RWPE2 (cell line): ENCODE results near the gene GRIP2.

Experiments used
- ATAC-seq: fragments of 200-7000 bp; cut with Tn5 transposase; 3 replicates; pipeline ENCODE4 v1.9.1; 2021; ENCODE audit warnings: low read depth
- DNase-seq: peaks from one replicate; pipeline ENCODE4 v3.0.0-alpha.2; 2020; ENCODE audit warnings: low spot score
- H3K27ac ChIP-seq: fragments of 450-650 bp; 2 replicates; pipeline ENCODE4 v1.5.1; 2017; ENCODE audit warnings: mild to moderate bottlenecking; ENCODE audit not compliant: poor library complexity, severe bottlenecking
- H3K27me3 ChIP-seq: fragments of 250-450 bp; sonication (Bioruptor Pico); 2 replicates; pipeline ENCODE4 v1.5.1; 2021; ENCODE audit warnings: mild to moderate bottlenecking, moderate library complexity; ENCODE audit not compliant: insufficient read depth, poor library complexity, severe bottlenecking
- H3K36me3 ChIP-seq: fragments of 250-450 bp; sonication (Bioruptor Pico); 2 replicates; pipeline ENCODE4 v1.5.1; 2020; ENCODE audit warnings: low read depth, mild to moderate bottlenecking, moderate library complexity
- H3K4me1 ChIP-seq: fragments of 250-450 bp; sonication (Bioruptor Pico); 2 replicates; pipeline ENCODE4 v1.5.1; 2021; ENCODE audit warnings: mild to moderate bottlenecking, moderate library complexity; ENCODE audit not compliant: insufficient read depth, poor library complexity, severe bottlenecking
- H3K4me3 ChIP-seq: fragments of 250-450 bp; sonication (Bioruptor Pico); 2 replicates; pipeline ENCODE4 v1.5.1; 2021; ENCODE audit warnings: mild to moderate bottlenecking, moderate library complexity; ENCODE audit not compliant: severe bottlenecking
- H3K9me3 ChIP-seq: fragments of 250-450 bp; sonication (Bioruptor Pico); 2 replicates; pipeline ENCODE4 v1.5.1; 2021; ENCODE audit warnings: mild to moderate bottlenecking, moderate library complexity; ENCODE audit not compliant: severe bottlenecking
- TF ChIP-seq, protein P1 (sequence below): fragments of 450-650 bp; IDR thresholded peaks from one replicate; pipeline ENCODE4 v1.5.1; 2017; ENCODE audit warnings: mild to moderate bottlenecking, moderate library complexity; ENCODE audit not compliant: poor library complexity, severe bottlenecking

Gene GRIP2

DNA sequence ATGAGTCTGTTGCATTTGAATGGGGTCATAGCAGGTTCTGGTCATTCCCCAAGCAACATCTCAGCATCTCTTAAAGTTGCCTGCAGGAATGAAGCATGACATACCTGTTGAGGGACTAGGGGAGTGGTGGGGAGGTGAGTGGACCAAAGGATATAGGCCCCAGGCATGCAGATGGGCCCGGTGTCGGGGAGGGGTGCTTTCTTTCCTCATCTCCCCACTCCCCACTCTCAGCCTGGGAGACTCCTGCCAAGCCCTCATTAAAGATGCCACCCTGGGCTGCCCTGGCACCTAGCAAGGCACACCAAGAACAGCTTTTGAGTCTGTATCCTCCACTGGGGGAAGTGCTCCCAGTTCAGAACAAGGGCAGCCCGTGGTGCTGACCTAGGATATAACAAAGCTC, 54.2 kb downstream of the GRIP2 start:
- TF ChIP-seq, protein P1, sequence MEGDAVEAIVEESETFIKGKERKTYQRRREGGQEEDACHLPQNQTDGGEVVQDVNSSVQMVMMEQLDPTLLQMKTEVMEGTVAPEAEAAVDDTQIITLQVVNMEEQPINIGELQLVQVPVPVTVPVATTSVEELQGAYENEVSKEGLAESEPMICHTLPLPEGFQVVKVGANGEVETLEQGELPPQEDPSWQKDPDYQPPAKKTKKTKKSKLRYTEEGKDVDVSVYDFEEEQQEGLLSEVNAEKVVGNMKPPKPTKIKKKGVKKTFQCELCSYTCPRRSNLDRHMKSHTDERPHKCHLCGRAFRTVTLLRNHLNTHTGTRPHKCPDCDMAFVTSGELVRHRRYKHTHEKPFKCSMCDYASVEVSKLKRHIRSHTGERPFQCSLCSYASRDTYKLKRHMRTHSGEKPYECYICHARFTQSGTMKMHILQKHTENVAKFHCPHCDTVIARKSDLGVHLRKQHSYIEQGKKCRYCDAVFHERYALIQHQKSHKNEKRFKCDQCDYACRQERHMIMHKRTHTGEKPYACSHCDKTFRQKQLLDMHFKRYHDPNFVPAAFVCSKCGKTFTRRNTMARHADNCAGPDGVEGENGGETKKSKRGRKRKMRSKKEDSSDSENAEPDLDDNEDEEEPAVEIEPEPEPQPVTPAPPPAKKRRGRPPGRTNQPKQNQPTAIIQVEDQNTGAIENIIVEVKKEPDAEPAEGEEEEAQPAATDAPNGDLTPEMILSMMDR: no peak

DNA sequence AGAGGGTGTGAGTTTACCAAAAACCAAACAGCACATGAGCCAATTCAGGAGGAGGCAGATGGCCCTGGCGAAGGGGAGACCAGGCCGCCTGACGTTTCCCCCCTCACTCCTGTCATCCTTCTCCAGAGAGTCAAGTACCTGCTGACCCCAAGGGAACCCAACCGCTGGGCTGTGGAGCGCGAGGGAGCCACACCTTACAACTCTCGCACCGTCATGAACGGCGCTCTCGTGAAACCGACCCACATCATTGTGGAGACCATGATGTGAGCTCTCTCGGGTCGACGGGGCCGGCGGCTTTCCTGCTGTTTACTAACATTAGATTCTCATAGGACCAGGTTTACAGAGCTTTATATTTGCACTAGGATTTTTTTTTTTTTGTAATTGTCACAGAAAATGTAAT, 55.4 kb downstream of the GRIP2 start:
- Histone ChIP-seq H3K36me3 (no peaks in the 10 kb centered on the region), H3K4me3 (no peak overlapping the region), H3K9me3 (no peaks in the 10 kb centered on the region), H3K27me3 (no peaks in the 10 kb centered on the region), H3K4me1 (peaks cover 16% of the 10 kb centered on the region), H3K27ac (no peak overlapping the region)
- DNase-seq (no peak), ATAC-seq (no peak)
- TF ChIP-seq, protein P1: no peak

More for the DNA sequence above, 54.2 kb downstream of the GRIP2 start:
- ATAC-seq (no peak), DNase-seq (no peak)
- no peaks in the 10 kb centered on the region for H3K9me3 ChIP-seq
- H3K4me1 ChIP-seq: peaks cover 21% of the 10 kb centered on the region
- H3K27ac ChIP-seq: no peak overlapping the region
- no peak overlapping the region for H3K4me3 ChIP-seq
- H3K27me3 ChIP-seq: no peaks in the 10 kb centered on the region
- no peaks in the 10 kb centered on the region for H3K36me3 ChIP-seq

DNA sequence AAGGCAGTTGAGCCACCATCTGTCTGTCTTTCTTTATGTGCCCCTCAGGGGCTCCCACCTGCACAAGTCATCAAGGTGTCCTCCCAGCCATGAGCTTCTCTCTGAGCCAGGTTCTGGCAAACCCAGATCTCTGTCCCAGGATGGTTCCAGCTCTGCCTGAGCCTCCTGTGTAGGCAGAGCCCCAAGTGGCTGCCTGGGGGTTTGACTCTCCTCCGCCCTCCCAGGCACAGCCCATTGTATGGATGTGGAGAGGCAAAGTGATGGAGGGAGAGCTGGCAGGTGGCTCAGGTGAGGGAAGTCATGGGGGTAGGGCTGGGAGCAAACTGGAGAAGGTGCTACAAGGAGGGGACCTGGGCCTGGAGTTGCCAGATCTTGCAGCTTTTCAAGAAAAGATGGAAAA, 56.9 kb downstream of the GRIP2 start:
- Histone ChIP-seq H3K27ac (no peak overlapping the region), H3K4me3 (no peak overlapping the region), H3K9me3 (no peaks in the 10 kb centered on the region), H3K27me3 (no peaks in the 10 kb centered on the region), H3K4me1 (peaks cover 3% of the 10 kb centered on the region), H3K36me3 (no peaks in the 10 kb centered on the region)
- TF ChIP-seq, protein P1: no peak
- DNase-seq: no peak
- no peak for ATAC-seq

DNA sequence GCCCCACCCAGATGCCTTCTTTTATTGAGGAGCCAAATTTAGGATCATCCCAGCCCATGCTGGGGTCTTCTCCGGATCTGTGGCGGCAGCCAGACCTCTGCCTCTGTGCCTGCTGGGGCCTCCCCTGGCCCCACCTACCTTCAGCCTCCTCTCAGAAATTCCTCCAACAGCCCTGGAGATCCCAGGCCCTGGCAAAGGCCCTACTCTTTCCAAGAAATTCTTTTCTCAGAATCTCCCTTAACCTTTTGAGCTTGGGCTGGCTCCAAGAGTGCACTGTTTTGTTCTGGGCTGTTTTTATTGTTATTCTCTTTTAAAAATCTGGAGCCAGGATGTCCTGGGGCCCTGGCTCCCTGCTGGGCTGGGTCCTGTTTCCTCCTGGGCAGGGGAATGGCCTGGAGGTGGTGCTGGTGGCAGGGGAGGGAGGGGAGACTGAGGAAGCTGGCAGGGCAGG, 57.8 kb downstream of the GRIP2 start:
- H3K36me3 ChIP-seq: no peaks in the 10 kb centered on the region
- no peak overlapping the region for H3K27ac ChIP-seq
- H3K9me3 ChIP-seq: no peaks in the 10 kb centered on the region
- H3K27me3 ChIP-seq: no peaks in the 10 kb centered on the region
- no peak for ATAC-seq
- TF ChIP-seq, protein P1: no peak
- no peaks in the 10 kb centered on the region for H3K4me1 ChIP-seq
- H3K4me3 ChIP-seq: no peak overlapping the region
- no peak for DNase-seq

DNA sequence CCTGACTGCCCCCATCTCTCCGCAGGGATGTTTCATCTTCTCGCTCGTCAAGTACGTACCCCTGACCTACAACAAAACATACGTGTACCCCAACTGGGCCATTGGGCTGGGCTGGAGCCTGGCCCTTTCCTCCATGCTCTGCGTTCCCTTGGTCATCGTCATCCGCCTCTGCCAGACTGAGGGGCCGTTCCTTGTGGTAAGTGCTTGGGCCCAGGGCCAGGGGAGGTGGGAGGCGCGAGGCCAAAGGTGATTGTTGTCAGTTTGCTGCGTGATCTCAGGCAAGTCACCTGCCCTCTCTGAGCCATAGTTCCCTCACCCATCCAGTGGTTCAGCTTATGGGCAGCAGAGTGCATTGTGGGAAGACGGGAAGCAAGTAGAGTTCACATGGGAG, 58.5 kb downstream of the GRIP2 start:
- TF ChIP-seq, protein P1: no peak
- Histone ChIP-seq H3K4me1 (no peaks in the 10 kb centered on the region), H3K9me3 (no peaks in the 10 kb centered on the region), H3K4me3 (no peak overlapping the region), H3K27ac (no peak overlapping the region), H3K36me3 (no peaks in the 10 kb centered on the region), H3K27me3 (no peaks in the 10 kb centered on the region)
- ATAC-seq (no peak), DNase-seq (no peak)
